Subcutaneous abdominal adipose tissue (tissue), 5 donors: ENCODE measurements around the gene KRT78.

Experiments
- H3K27ac ChIP-seq: one replicate; pipeline ENCODE4 v1.7.0; 2013; ENCODE audit warnings: low read depth, mild to moderate bottlenecking, inconsistent platforms, low read length, moderate library complexity
- H3K27me3 ChIP-seq, 5 donors: one replicate each; pipeline ENCODE4 v1.7.0; 2013; ENCODE audit warnings: low read length in 5 of 5, inconsistent platforms in 1 of 5; ENCODE audit not compliant: control insufficient read depth in 5 of 5, insufficient read depth in 4 of 5
- H3K36me3 ChIP-seq, 5 donors: one replicate each; pipeline ENCODE4 v1.7.0; 2013; ENCODE audit warnings: low read length in 5 of 5; ENCODE audit not compliant: control insufficient read depth in 5 of 5, insufficient read depth in 5 of 5
- H3K4me1 ChIP-seq, 5 donors: one replicate each; pipeline ENCODE4 v1.7.0; 2013; ENCODE audit warnings: low read length in 5 of 5, mild to moderate bottlenecking in 3 of 5, moderate library complexity in 1 of 5; ENCODE audit not compliant: control insufficient read depth in 5 of 5, insufficient read depth in 5 of 5
- H3K4me3 ChIP-seq, 5 donors: one replicate each; pipeline ENCODE4 v1.7.0; 2013; ENCODE audit warnings: low read length in 5 of 5, low read depth in 1 of 5
- H3K9ac ChIP-seq, 5 donors: one replicate each; pipeline ENCODE4 v1.7.0; 2013; ENCODE audit warnings: low read length in 5 of 5, mild to moderate bottlenecking in 4 of 5, moderate library complexity in 3 of 5
- H3K9me3 ChIP-seq, 5 donors: one replicate each; pipeline ENCODE4 v1.7.0; 2013; ENCODE audit warnings: low read length in 5 of 5; ENCODE audit not compliant: control insufficient read depth in 5 of 5
- donor health status: healthy.
- donor health status: healthy.
- donor health status: healthy.
- donor health status: healthy.
- donor health status: healthy.

KRT78 gene

DNA sequence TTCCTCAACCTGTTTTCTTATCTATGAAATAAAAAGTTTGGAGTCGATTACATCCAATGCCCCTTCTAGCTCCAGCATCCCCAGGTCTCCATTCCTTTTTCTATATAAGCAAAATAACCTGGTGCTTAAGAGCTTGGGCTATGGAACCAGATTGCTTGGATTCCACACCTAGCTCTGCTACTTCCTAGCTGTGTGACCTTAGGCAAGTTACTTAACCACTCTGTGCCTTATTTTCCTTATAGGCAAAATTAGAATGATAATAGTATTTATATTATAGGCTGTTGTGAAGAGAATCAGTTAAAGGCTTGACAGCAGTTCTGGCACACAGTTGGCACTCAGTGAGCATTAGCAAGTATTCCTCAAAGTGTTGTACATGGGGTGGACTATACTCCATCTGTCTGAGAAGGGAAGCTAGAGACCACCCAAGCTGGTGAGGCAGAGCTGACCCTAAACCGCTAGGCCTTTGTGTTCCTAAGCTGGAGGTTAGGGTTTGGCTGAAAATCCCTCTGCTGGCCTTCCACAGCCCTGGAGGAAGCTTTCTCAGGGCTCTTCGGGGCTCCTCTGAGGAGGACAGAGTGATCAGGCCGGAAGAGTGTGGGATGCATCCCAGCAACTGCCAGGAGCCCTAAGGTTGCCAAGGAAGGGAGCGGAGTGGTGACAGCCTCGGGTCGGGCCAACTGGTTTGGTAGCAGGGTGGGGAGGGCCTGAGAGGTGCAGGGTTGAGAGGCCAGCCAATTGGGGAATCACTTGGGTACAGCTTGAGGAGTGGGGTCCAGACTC, 28.9 kb downstream of the KRT78 start:
- H3K27me3 ChIP-seq: peaks cover 4 to 22% (median 6%) of the 10 kb centered on the region in 5 donors
- H3K9ac ChIP-seq: no peak overlapping the region
- H3K9me3 ChIP-seq: no peaks in the 10 kb centered on the region
- H3K4me1 ChIP-seq: peaks cover 0 to 4% (median 0%) of the 10 kb centered on the region in 5 donors
- H3K4me3 ChIP-seq: no peak overlapping the region
- H3K36me3 ChIP-seq: no peaks in the 10 kb centered on the region
- no peak overlapping the region for H3K27ac ChIP-seq

DNA sequence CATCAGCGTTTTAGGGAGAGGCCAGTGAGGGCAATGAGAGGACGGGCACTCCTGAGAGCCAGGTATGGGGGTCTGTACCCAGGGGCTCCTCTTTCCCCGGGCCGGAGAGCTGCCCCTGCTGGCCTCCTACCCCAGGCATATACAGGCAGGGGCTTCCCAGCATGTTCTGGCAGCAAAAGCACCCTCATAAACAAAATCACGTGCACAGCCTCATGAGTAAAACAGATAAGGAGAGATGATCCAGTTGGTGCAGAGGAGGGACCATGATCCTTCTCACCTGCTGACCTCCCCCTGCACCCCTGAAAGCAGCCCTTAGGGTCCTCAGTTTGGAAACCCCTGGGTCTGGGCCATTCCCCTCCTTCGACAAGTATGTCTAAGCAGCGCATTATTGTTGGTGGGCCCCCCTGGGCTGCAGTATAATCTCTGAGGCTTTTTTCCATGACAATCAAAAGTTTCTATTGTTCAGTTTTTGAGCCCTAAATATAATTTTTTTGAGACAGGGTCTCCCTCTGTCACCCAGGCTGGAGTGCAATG, 29.8 kb downstream of the KRT78 start:
- Histone ChIP-seq H3K4me3 (no peak overlapping the region), H3K4me1 (peaks cover 0 to 4% (median 0%) of the 10 kb centered on the region in 5 donors), H3K27me3 (peaks cover 4 to 22% (median 6%) of the 10 kb centered on the region in 5 donors), H3K9me3 (no peaks in the 10 kb centered on the region), H3K9ac (no peak overlapping the region), H3K36me3 (no peaks in the 10 kb centered on the region), H3K27ac (no peak overlapping the region)

DNA sequence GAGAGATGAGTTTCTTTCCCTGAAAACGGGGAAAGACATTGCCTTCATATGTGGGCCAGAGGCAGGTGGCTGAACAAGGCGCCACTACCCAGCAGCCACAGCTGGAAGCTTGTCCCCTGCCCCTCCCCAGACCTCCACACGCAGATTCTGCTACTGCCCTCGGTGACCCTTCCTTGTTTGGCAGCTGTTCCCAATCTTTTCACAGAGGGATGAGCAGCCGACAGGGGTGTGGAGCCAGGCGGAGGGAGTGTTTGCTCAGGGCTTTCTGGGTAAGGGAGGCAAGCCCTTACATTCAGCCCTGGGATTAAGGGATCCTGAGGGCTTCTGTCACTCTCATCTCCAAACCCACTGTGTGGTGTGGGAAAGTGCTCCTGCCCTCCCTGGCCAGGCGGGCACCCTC, 30.4 kb downstream of the KRT78 start:
- Histone ChIP-seq H3K36me3 (no peaks in the 10 kb centered on the region), H3K27me3 (peaks cover 4 to 22% (median 6%) of the 10 kb centered on the region in 5 donors), H3K9me3 (no peaks in the 10 kb centered on the region), H3K4me3 (no peak overlapping the region), H3K4me1 (peaks cover 0 to 4% (median 0%) of the 10 kb centered on the region in 5 donors), H3K27ac (no peak overlapping the region), H3K9ac (no peak overlapping the region)

DNA sequence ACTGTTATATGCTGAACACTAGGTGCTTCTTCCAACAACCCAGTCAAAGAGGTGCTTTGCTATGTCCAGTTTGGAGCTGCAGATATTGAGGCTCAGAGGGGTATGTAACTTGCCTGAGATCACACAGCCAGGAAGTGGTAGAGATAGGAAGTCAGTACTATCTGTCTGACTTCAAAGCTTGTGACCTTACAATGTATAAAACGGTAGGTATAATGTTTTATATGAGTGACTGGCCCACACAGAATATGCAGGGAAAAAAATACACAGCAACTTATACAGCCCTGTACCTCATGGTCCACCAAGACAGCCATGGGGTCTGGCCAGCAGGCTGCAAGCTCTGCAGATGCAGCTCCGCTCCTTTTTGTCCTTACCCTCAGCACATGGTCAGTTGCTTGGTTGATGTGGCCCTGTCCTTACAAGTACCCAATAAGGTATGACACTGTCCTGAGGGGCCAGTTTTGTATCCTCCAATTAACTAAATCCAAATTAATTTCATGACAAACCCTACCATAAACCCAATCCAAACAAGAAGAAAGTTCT, 31.0 kb downstream of the KRT78 start:
- Histone ChIP-seq H3K4me1 (peaks cover 0 to 4% (median 0%) of the 10 kb centered on the region in 5 donors), H3K27me3 (peaks cover 4 to 22% (median 6%) of the 10 kb centered on the region in 5 donors), H3K4me3 (no peak overlapping the region), H3K36me3 (no peaks in the 10 kb centered on the region), H3K27ac (no peak overlapping the region), H3K9me3 (no peaks in the 10 kb centered on the region), H3K9ac (no peak overlapping the region)

DNA sequence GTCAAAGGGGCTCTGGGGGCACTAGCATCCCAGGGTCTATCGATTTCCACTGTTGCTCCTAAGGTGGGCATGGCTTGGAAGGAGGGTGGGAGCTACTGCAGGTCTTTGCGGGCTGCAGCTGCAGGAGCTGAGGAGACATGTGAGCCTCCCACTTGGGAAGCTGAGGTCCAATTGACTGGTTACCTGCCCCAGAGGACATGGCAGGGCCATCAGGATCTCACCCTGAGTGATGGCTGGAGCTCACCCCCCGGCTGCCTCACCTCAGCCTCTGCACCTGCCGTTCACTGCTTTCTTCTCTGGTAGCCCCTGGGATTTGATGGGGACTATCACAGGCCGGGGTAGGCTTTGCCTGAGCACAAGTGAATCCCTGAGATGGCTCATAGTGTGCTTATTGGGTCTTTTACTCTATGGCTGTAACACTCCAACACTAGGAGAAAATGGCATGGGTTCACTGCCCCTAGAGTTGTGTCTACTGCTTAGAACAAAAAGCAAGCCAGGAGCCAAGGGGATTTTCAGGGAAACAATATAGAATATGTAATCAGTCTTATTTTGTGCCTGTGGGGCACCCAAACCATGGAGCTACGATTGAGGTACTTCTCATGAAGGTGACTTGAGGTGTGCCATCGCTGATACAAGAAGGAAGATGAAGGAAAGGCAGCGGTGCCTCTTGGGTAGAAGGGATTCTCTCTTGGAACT, 31.6 kb downstream of the KRT78 start:
- Histone ChIP-seq H3K27ac (no peak overlapping the region), H3K36me3 (no peaks in the 10 kb centered on the region), H3K9me3 (no peaks in the 10 kb centered on the region), H3K4me1 (peaks cover 0 to 2% (median 0%) of the 10 kb centered on the region in 5 donors), H3K4me3 (no peak overlapping the region), H3K9ac (no peak overlapping the region), H3K27me3 (peaks cover 4 to 22% (median 6%) of the 10 kb centered on the region in 5 donors)

- Histone ChIP-seq H3K9me3 (no peaks in the 10 kb centered on the region), H3K27ac (no peak overlapping the region), H3K27me3 (peaks cover 4 to 22% (median 6%) of the 10 kb centered on the region in 5 donors), H3K36me3 (no peaks in the 10 kb centered on the region), H3K4me1 (no peaks in the 10 kb centered on the region), H3K4me3 (no peak overlapping the region), H3K9ac (no peak overlapping the region)
Measured at GRCh38 chr12:52815676-52816588, 32.9 kb downstream of the KRT78 start.

- H3K9ac ChIP-seq: no peak overlapping the region
- no peaks in the 10 kb centered on the region for H3K4me1 ChIP-seq
- H3K36me3 ChIP-seq: no peaks in the 10 kb centered on the region
- peaks cover 2 to 22% (median 4%) of the 10 kb centered on the region in 5 donors for H3K27me3 ChIP-seq
- no peak overlapping the region for H3K27ac ChIP-seq
- no peaks in the 10 kb centered on the region for H3K9me3 ChIP-seq
- H3K4me3 ChIP-seq: no peak overlapping the region
Measured at GRCh38 chr12:52815161-52815560, 33.6 kb downstream of the KRT78 start.

DNA sequence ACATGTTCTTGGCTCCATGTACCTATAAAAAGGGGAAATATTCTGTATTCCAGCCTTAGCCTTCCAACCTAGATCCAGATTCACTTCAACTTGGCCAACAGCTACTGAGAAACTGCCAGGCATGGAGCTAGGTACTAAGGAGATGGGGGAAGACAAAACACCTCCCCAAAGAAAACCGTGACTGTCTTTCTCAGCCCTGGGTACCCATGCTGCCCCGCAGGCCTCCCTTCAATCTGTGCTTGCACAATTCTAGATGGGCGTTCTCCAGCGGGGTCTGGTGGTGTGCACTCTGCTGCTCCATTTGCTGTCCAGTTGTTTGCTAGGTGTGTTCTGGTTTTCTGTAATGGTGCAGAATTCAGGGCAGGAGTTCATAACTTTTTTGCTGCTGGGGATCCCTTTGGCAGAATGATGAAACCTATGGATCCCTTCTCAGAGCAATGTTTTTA, 34.1 kb downstream of the KRT78 start:
- no peaks in the 10 kb centered on the region for H3K9me3 ChIP-seq
- no peaks in the 10 kb centered on the region for H3K4me1 ChIP-seq
- no peak overlapping the region for H3K9ac ChIP-seq
- H3K36me3 ChIP-seq: no peaks in the 10 kb centered on the region
- H3K27me3 ChIP-seq: peaks cover 0 to 22% (median 4%) of the 10 kb centered on the region in 5 donors
- no peak overlapping the region for H3K4me3 ChIP-seq
- no peak overlapping the region for H3K27ac ChIP-seq

GRCh38 chr12:52813885-52814709, 34.7 kb downstream of the KRT78 start, which contains the start of gene KRT4:
TSS of gene KRT4 (minus strand) at chr12:52814116. CDS start at chr12:52814058, 58 bp downstream.
- Histone ChIP-seq H3K9me3 (no peaks in the 10 kb centered on the region), H3K27me3 (peaks cover 0 to 21% (median 4%) of the 10 kb centered on the region in 5 donors), H3K36me3 (no peaks in the 10 kb centered on the region), H3K4me3 (no peak within 1 kb of the TSS), H3K4me1 (no peaks in the 10 kb centered on the region), H3K9ac (no peak within 1 kb of the TSS), H3K27ac (no peak within 1 kb of the TSS)
